Endothelial cell of umbilical vein (primary cell): ENCODE data around the gene IL6. TPM values are rescaled to one million over a fixed set of nuclear protein-coding genes. Genes with fewer than 3 reads are reported as not detected.

Source experiments
- BruUV-seq: library from RNA; stranded (reverse); fragments of 400-500 nt; replicated peaks from 2 replicates; lab custom pipeline; 2021; lab: Mats Ljungman, UMichigan
- CTCF ChIA-PET: fragments of 300-600, 350-600 bp; sonication (Branson Sonifier 250); formaldehyde crosslinking; loops from one replicate; lab custom pipeline; 2021; ENCODE audit warnings: antibody characterized with exemption, inconsistent platforms; lab: Charles Lee
- POLR2A ChIA-PET: fragments of 300-600, 350-600 bp; sonication (Branson Sonifier 250); formaldehyde crosslinking; loops from one replicate; lab custom pipeline; 2021; ENCODE audit warnings: antibody characterized with exemption, inconsistent platforms; lab: Charles Lee
- DNase-seq: peaks from one replicate; pipeline ENCODE4 v3.0.0-alpha.2; 2011; ENCODE audit warnings: low read depth, low spot score
- FAIRE-seq: peaks from 2 replicates; lab custom pipeline; 2011; peaks lifted over from hg19 to GRCh38; lab: Jason Lieb, UNC
- H2AFZ ChIP-seq: 2 replicates; pipeline ENCODE4 v1.6.0; 2012; ENCODE audit warnings: low read depth, low read length, control low read depth, inconsistent platforms
- H3K27ac ChIP-seq: 2 replicates; pipeline ENCODE4 v1.5.1; 2011; ENCODE audit warnings: low read depth, mild to moderate bottlenecking, control low read depth, low read length, moderate library complexity; ENCODE audit not compliant: insufficient read depth
- H3K27me3 ChIP-seq, 2 experiments: 2 replicates each; pipeline versions ENCODE4 v1.6.0 to v1.6.1; 2011; ENCODE audit warnings: low read length in 2 of 2, mixed read lengths in 1 of 2; ENCODE audit not compliant: control insufficient read depth in 2 of 2, insufficient read depth in 2 of 2
- H3K36me3 ChIP-seq, 2 experiments: 2 replicates in 1 of 2; 3 replicates in 1 of 2; pipeline ENCODE4 v1.5.1; 2011; ENCODE audit warnings: low read length in 2 of 2, mild to moderate bottlenecking in 1 of 2, moderate library complexity in 1 of 2; ENCODE audit not compliant: control insufficient read depth in 2 of 2, insufficient read depth in 2 of 2; ENCODE audit errors: extremely low read depth in 1 of 2
- H3K4me1 ChIP-seq: 3 replicates; pipeline ENCODE4 v1.5.1; 2011; ENCODE audit warnings: mild to moderate bottlenecking, low read length; ENCODE audit not compliant: control insufficient read depth, insufficient read depth; ENCODE audit errors: extremely low read depth
- H3K4me2 ChIP-seq: 2 replicates; pipeline ENCODE4 v1.6.1; 2011; ENCODE audit warnings: low read length, control low read depth, mixed read lengths; ENCODE audit not compliant: insufficient read depth
- H3K4me3 ChIP-seq, 3 experiments: fragments of 200-600 bp in 1 of 3; sonication (generic), shearing (Covaris generic) in 1 of 3; replicated peaks in 1 of 3; 2 replicates each; pipeline ENCODE4 v1.5.1; 2011 to 2016; ENCODE audit warnings: control low read depth in 3 of 3, low read length in 3 of 3, mild to moderate bottlenecking in 2 of 3, inconsistent platforms in 1 of 3, low read depth in 1 of 3, moderate library complexity in 1 of 3; ENCODE audit not compliant: insufficient read depth in 1 of 3
- H3K79me2 ChIP-seq: 2 replicates; pipeline ENCODE4 v1.6.0; 2012; ENCODE audit warnings: low read length, inconsistent platforms; ENCODE audit not compliant: control insufficient read depth, insufficient read depth
- H3K9ac ChIP-seq: replicated peaks from 2 replicates; pipeline ENCODE3; 2011; ENCODE audit warnings: low read length, control low read depth; ENCODE audit not compliant: insufficient read depth; ENCODE audit errors: extremely low read depth
- H3K9me1 ChIP-seq: replicated peaks from 3 replicates; pipeline ENCODE4 v1.6.0; 2011; ENCODE audit warnings: mild to moderate bottlenecking, low read length; ENCODE audit not compliant: control insufficient read depth, insufficient read depth; ENCODE audit errors: extremely low read depth
- H3K9me3 ChIP-seq: replicated peaks from 2 replicates; pipeline ENCODE4 v1.5.1; 2012; ENCODE audit warnings: low read length, inconsistent platforms; ENCODE audit not compliant: control insufficient read depth, insufficient read depth
- H4K20me1 ChIP-seq: replicated peaks from 2 replicates; pipeline ENCODE3; 2011; ENCODE audit warnings: mild to moderate bottlenecking, low read length; ENCODE audit not compliant: control insufficient read depth, insufficient read depth; ENCODE audit errors: extremely low read depth
- EZH2 ChIP-seq: IDR thresholded peaks from 2 replicates; pipeline ENCODE4 v1.6.1; 2012; ENCODE audit warnings: borderline replicate concordance, low read depth, mild to moderate bottlenecking, moderate library complexity, low read length, inconsistent platforms; ENCODE audit not compliant: severe bottlenecking
- FOS ChIP-seq: IDR thresholded peaks from 2 replicates; pipeline ENCODE4 v1.6.1; 2011; ENCODE audit warnings: mild to moderate bottlenecking, low read length, moderate library complexity, borderline replicate concordance; ENCODE audit not compliant: insufficient read depth
- GATA2 ChIP-seq: IDR thresholded peaks from 2 replicates; pipeline ENCODE4 v1.7.0; 2011; ENCODE audit warnings: low read depth, mild to moderate bottlenecking, moderate library complexity, mixed read lengths, low read length; ENCODE audit not compliant: insufficient read length, insufficient read depth
- JUN ChIP-seq: IDR thresholded peaks from 2 replicates; pipeline ENCODE4 v1.6.1; 2011; ENCODE audit warnings: borderline replicate concordance, low read depth; ENCODE audit not compliant: insufficient read length, insufficient read depth
- MYC ChIP-seq: IDR thresholded peaks from one replicate; pipeline ENCODE4 v1.6.1; 2011; ENCODE audit warnings: mild to moderate bottlenecking, low read depth, low read length
- POLR2A ChIP-seq: IDR thresholded peaks from 2 replicates; pipeline ENCODE4 v1.6.1; 2012; ENCODE audit warnings: low read depth, mild to moderate bottlenecking, control low read depth, low read length
- POLR2AphosphoS5 ChIP-seq: IDR thresholded peaks from 2 replicates; pipeline ENCODE4 v1.6.1; 2012; ENCODE audit warnings: low read depth, mild to moderate bottlenecking, control low read depth, low read length, moderate library complexity; ENCODE audit not compliant: insufficient read depth
- dilution Hi-C: fragments of 300-500 bp; cut with MboI; formaldehyde crosslinking; loops from one replicate; pipeline ENCODE4 v1.15.0; 2019; ENCODE audit warnings: low sequenced_read_pairs; ENCODE audit not compliant: extremely low pct_ligation_motif_present
- intact Hi-C: fragments of 100-400 bp; cut with micrococcal nuclease; formaldehyde crosslinking; loops from one replicate; pipeline ENCODE4 v1.10.0; 2022
- polyA plus RNA-seq, 4 experiments: library from polyadenylated mRNA; depleted of rRNA in 3 of 4; stranded (reverse) in 3 of 4; unstranded in 1 of 4; fragments of >200 nt; gene quantifications; 2 replicates each; pipeline versions ENCODE4 v1.2.1 to v1.2.3, GENCODE V29; 2011 to 2012; ENCODE audit warnings: missing spikeins in 1 of 4
- total RNA-seq: library from RNA; stranded (reverse); gene quantifications from 2 replicates; pipeline ENCODE4 v1.2.3, GENCODE V29; 2021
- TF ChIP-seq, protein P1 (sequence below), 2 donors: IDR thresholded peaks; 1 replicate in 1 of 2; 2 replicates in 1 of 2; pipeline ENCODE4 v1.5.1; 2011; ENCODE audit warnings: low read length in 2 of 2, mild to moderate bottlenecking in 2 of 2, moderate library complexity in 2 of 2, control low read depth in 1 of 2, inconsistent platforms in 1 of 2, low read depth in 1 of 2; ENCODE audit not compliant: insufficient read depth in 1 of 2; ENCODE audit errors: extremely low read depth in 1 of 2
- TF ChIP-seq, protein P2 (sequence below): IDR thresholded peaks from 2 replicates; pipeline ENCODE4 v1.6.1; 2011; ENCODE audit not compliant: insufficient read depth, insufficient read length

Gene IL6
- total and polyA plus RNA-seq, 2 donors (not counting 3 experiments of a cell fraction or from before 2014, with no cell fraction given), result 11.0 to 16.5 TPM

DNA sequence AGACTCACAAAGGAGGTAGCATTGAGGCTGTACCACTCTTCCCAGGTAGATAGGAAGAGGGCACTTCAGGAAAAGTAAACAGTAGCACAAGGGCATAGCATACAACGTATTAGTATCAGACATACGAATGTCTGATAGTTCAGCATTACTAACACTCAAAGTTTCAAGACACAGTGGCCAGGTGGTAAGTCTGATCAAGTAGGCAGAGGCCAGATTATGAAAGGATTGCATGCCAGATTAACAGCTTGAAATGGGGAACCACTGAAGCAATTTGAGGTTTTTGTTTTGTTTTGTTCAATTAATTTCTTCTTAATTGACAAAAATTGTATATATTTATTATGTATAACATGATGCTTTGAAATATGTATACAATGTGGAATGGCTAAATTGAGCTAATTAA, 45.7 kb upstream of the IL6 start:
- TF ChIP-seq POLR2AphosphoS5 (no peak), POLR2A (no peak), JUN (no peak), GATA2 (no peak), MYC (no peak), EZH2 (no peak), FOS (no peak)
- TF ChIP-seq, protein P1, sequence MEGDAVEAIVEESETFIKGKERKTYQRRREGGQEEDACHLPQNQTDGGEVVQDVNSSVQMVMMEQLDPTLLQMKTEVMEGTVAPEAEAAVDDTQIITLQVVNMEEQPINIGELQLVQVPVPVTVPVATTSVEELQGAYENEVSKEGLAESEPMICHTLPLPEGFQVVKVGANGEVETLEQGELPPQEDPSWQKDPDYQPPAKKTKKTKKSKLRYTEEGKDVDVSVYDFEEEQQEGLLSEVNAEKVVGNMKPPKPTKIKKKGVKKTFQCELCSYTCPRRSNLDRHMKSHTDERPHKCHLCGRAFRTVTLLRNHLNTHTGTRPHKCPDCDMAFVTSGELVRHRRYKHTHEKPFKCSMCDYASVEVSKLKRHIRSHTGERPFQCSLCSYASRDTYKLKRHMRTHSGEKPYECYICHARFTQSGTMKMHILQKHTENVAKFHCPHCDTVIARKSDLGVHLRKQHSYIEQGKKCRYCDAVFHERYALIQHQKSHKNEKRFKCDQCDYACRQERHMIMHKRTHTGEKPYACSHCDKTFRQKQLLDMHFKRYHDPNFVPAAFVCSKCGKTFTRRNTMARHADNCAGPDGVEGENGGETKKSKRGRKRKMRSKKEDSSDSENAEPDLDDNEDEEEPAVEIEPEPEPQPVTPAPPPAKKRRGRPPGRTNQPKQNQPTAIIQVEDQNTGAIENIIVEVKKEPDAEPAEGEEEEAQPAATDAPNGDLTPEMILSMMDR (IDR thresholded peaks at IDR 0.05; ENCODE audit: extremely low read depth in 1 of 2, insufficient read depth in 1 of 2, low read depth in 1 of 2, low read length in 2 of 2), result no peak
- TF ChIP-seq, protein P2, sequence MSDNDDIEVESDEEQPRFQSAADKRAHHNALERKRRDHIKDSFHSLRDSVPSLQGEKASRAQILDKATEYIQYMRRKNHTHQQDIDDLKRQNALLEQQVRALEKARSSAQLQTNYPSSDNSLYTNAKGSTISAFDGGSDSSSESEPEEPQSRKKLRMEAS, result no peak
- DNase-seq (no peak), FAIRE-seq (no peak)
- no TSS peak for BruUV-seq
- H4K20me1 ChIP-seq, result no peaks in the 10 kb centered on the region
- CTCF ChIA-PET, result interaction anchor here (1.2 kb wide), 1 partner anchor 19 kb away, joined by 3 read pairs; no protein-coding TSS in a partner anchor
- H3K4me2 ChIP-seq, result no peak overlapping the region
- no peaks in the 10 kb centered on the region for H3K9me1 ChIP-seq
- intact Hi-C loops (no loop called here), dilution Hi-C loops (no loop called here)
- no peaks in the 10 kb centered on the region for H3K9me3 ChIP-seq
- no peaks in the 10 kb centered on the region for H3K36me3 ChIP-seq
- H3K4me3 ChIP-seq, result no peak overlapping the region
- peaks cover 17% of the 10 kb centered on the region for H3K4me1 ChIP-seq
- no peak overlapping the region for H3K27ac ChIP-seq
- H3K79me2 ChIP-seq, result no peaks in the 10 kb centered on the region
- no peaks in the 10 kb centered on the region for H3K27me3 ChIP-seq
- H3K9ac ChIP-seq, result no peak overlapping the region
- POLR2A ChIA-PET, result no interaction called here
- no peak overlapping the region for H2AFZ ChIP-seq
